Neural progenitor cell (in vitro differentiated cells): ENCODE data around the gene RNF125. TPM values are rescaled to one million over a fixed set of nuclear protein-coding genes. Genes with fewer than 3 reads are reported as not detected.
A peak's percentile ranks its signal among the peaks of the same experiment; 100 is the strongest.

Experiments used
- DNase-seq: peaks from one replicate; pipeline ENCODE4 v3.0.0-alpha.2; 2016; ENCODE audit warnings: low spot score
- H2AFZ ChIP-seq: fragments of 200-600 bp; sonication (generic); replicated peaks from 2 replicates; pipeline ENCODE4 v1.6.1; 2016; ENCODE audit warnings: antibody characterized with exemption
- H3F3A ChIP-seq: fragments of 200-600 bp; sonication (generic); 2 replicates; pipeline ENCODE4 v1.6.1; 2016; ENCODE audit warnings: antibody characterized with exemption, low read depth
- H3K27ac ChIP-seq: fragments of 200-600 bp; sonication (generic); 2 replicates; pipeline ENCODE4 v1.5.1; 2016; ENCODE audit warnings: mild to moderate bottlenecking
- H3K27me3 ChIP-seq: fragments of 200-600 bp; sonication (generic); 2 replicates; pipeline ENCODE4 v1.6.1; 2016; ENCODE audit warnings: mild to moderate bottlenecking, moderate library complexity
- H3K36me3 ChIP-seq: fragments of 200-600 bp; sonication (generic); 2 replicates; pipeline ENCODE4 v1.5.1; 2016
- H3K4me1 ChIP-seq: fragments of 200-600 bp; sonication (generic); 2 replicates; pipeline ENCODE4 v1.6.1; 2016; ENCODE audit warnings: mixed run types
- H3K4me2 ChIP-seq: fragments of 200-600 bp; sonication (generic); 2 replicates; pipeline ENCODE4 v1.6.1; 2016
- H3K4me3 ChIP-seq: fragments of 200-600 bp; sonication (generic); 2 replicates; pipeline ENCODE4 v1.5.1; 2016
- H3K79me2 ChIP-seq: fragments of 200-600 bp; sonication (generic); 2 replicates; pipeline ENCODE4 v1.6.1; 2016; ENCODE audit warnings: low read depth
- H3K9ac ChIP-seq: fragments of 200-600 bp; sonication (generic); 2 replicates; pipeline ENCODE4 v1.6.1; 2016
- H3K9me3 ChIP-seq: fragments of 200-600 bp; sonication (generic); 2 replicates; pipeline ENCODE4 v1.5.1; 2016; ENCODE audit warnings: low read depth
- H4K20me1 ChIP-seq: fragments of 200-600 bp; sonication (generic); 2 replicates; pipeline ENCODE4 v1.6.1; 2016; ENCODE audit warnings: low read depth
- H3K27ac Mint-ChIP-seq: 3 replicates; pipeline ENCODE4 v1.8.0; 2021; ENCODE audit warnings: mixed read lengths
- H3K27me3 Mint-ChIP-seq: 2 replicates; pipeline ENCODE4 v1.8.0; 2022; ENCODE audit warnings: low read depth, mild to moderate bottlenecking, inconsistent platforms, moderate library complexity, mixed read lengths; ENCODE audit not compliant: insufficient read depth
- H3K36me3 Mint-ChIP-seq: 3 replicates; pipeline ENCODE4 v1.8.0; 2021; ENCODE audit warnings: mixed read lengths
- H3K4me1 Mint-ChIP-seq: 3 replicates; pipeline ENCODE4 v1.8.0; 2021; ENCODE audit warnings: mixed read lengths
- H3K4me3 Mint-ChIP-seq: 3 replicates; pipeline ENCODE4 v1.8.0; 2021; ENCODE audit warnings: mild to moderate bottlenecking, moderate library complexity, mixed read lengths
- H3K9me3 Mint-ChIP-seq: 3 replicates; pipeline ENCODE4 v1.8.0; 2020; ENCODE audit warnings: mixed read lengths
- CTCF ChIP-seq: fragments of 200-600 bp; sonication (generic); IDR thresholded peaks from 2 replicates; pipeline ENCODE4 v1.5.1; 2017; ENCODE audit warnings: antibody characterized with exemption, mild to moderate bottlenecking
- EZH2 ChIP-seq: fragments of 200-600 bp; sonication (generic); IDR thresholded peaks from 2 replicates; pipeline ENCODE4 v1.6.1; 2017; ENCODE audit warnings: antibody characterized with exemption, mild to moderate bottlenecking, moderate library complexity
- EZH2phosphoT487 ChIP-seq: fragments of 200-600 bp; sonication (generic); IDR thresholded peaks from 2 replicates; pipeline ENCODE4 v1.6.1; 2017; ENCODE audit warnings: antibody characterized with exemption
- total RNA-seq: library from RNA; depleted of rRNA; stranded (reverse); fragments of >200 nt; gene quantifications from 2 replicates; pipeline ENCODE4 v1.2.3, GENCODE V29; 2015; ENCODE audit warnings: low replicate concordance

The RNF125 gene
- 4.4 and 10.2 TPM in 2 replicates for total RNA-seq

- no peak within 1 kb of the TSS for H3K27ac ChIP-seq
- H3K79me2 ChIP-seq: peaks cover 7% of the 10 kb centered on the region
- no peaks in the 10 kb centered on the region for H3K9me3 ChIP-seq
- peaks cover 17% of the 10 kb centered on the region for H3K27me3 ChIP-seq
- Mint-ChIP-seq H3K36me3 (no peaks in the 10 kb centered on the region), H3K27ac (no peak within 1 kb of the TSS), H3K4me1 (peaks cover 14% of the 10 kb centered on the region), H3K9me3 (no peaks in the 10 kb centered on the region), H3K27me3 (peaks cover 9% of the 10 kb centered on the region), H3K4me3 (peak within 1 kb of the TSS; percentile 89)
- no peaks in the 10 kb centered on the region for H4K20me1 ChIP-seq
- TF ChIP-seq EZH2phosphoT487 (no peak), CTCF (peak; percentile 6)
- DNase-seq: peak; percentile 96
- peak within 1 kb of the TSS; percentile 94 for H3K4me2 ChIP-seq
- no peaks in the 10 kb centered on the region for H3K36me3 ChIP-seq
- H3K9ac ChIP-seq: peak within 1 kb of the TSS; percentile 23
- peaks cover 7% of the 10 kb centered on the region for H3K4me1 ChIP-seq
- H3K4me3 ChIP-seq: peak within 1 kb of the TSS; percentile 64
- H3F3A ChIP-seq: peaks cover 28% of the 10 kb centered on the region
- H2AFZ ChIP-seq: peak within 1 kb of the TSS; percentile 100
Observed at GRCh38 chr18:32018331-32019250, at the start of gene RNF125. Gene RNF125, plus strand, starts transcription at chr18:32018825. Its CDS starts 39 bp downstream, at chr18:32018864.

- no peak overlapping the region for H3K4me3 Mint-ChIP-seq
- no peak for DNase-seq
- Histone ChIP-seq H3K36me3 (no peaks in the 10 kb centered on the region), H3K79me2 (no peaks in the 10 kb centered on the region), H4K20me1 (no peaks in the 10 kb centered on the region), H3K4me3 (no peak overlapping the region), H2AFZ (peak overlapping the region; percentile 72), H3K9me3 (no peaks in the 10 kb centered on the region), H3F3A (no peaks in the 10 kb centered on the region), H3K27me3 (no peaks in the 10 kb centered on the region), H3K4me2 (no peak overlapping the region), H3K9ac (no peak overlapping the region), H3K27ac (no peak overlapping the region), H3K4me1 (no peaks in the 10 kb centered on the region)
- no peak overlapping the region for H3K27ac Mint-ChIP-seq
- H3K9me3 Mint-ChIP-seq: peaks cover 23% of the 10 kb centered on the region
- TF ChIP-seq EZH2 (no peak), CTCF (no peak), EZH2phosphoT487 (no peak)
- no peaks in the 10 kb centered on the region for H3K36me3 Mint-ChIP-seq
- peaks cover under 1% of the 10 kb centered on the region for H3K27me3 Mint-ChIP-seq
- no peaks in the 10 kb centered on the region for H3K4me1 Mint-ChIP-seq
Observed at GRCh38 chr18:31970617-31971016, 48.0 kb upstream of the RNF125 start.

- Mint-ChIP-seq H3K36me3 (no peaks in the 10 kb centered on the region), H3K4me1 (no peaks in the 10 kb centered on the region), H3K27ac (no peak overlapping the region), H3K9me3 (peaks cover 34% of the 10 kb centered on the region), H3K27me3 (no peaks in the 10 kb centered on the region), H3K4me3 (no peak overlapping the region)
- H3K79me2 ChIP-seq: no peaks in the 10 kb centered on the region
- H3K9me3 ChIP-seq: no peaks in the 10 kb centered on the region
- no peaks in the 10 kb centered on the region for H4K20me1 ChIP-seq
- no peak overlapping the region for H3K4me2 ChIP-seq
- DNase-seq: no peak
- peaks cover 14% of the 10 kb centered on the region for H3K4me1 ChIP-seq
- no peak for TF ChIP-seq EZH2phosphoT487
- TF ChIP-seq EZH2: no peak
- no peak for TF ChIP-seq CTCF
- H3K36me3 ChIP-seq: no peaks in the 10 kb centered on the region
- peaks cover 6% of the 10 kb centered on the region for H3F3A ChIP-seq
- H3K27me3 ChIP-seq: no peaks in the 10 kb centered on the region
- no peak overlapping the region for H3K27ac ChIP-seq
- H2AFZ ChIP-seq: no peak overlapping the region
- H3K9ac ChIP-seq: no peak overlapping the region
- H3K4me3 ChIP-seq: no peak overlapping the region
Observed at GRCh38 chr18:31973929-31974546, 44.6 kb upstream of the RNF125 start.
